Neural cell (in vitro differentiated cells): ENCODE results near the gene ISL2. TPM values are rescaled to one million over a fixed set of nuclear protein-coding genes. Genes with fewer than 3 reads are reported as not detected.

ENCODE experiments used
- H2AFZ ChIP-seq: fragments of 200-600, 300-800 bp; sonication (generic), shearing (Covaris generic); 2 replicates; pipeline ENCODE4 v1.6.0; 2014; ENCODE audit warnings: low read depth, mild to moderate bottlenecking, antibody characterized with exemption, low read length, moderate library complexity
- H3F3A ChIP-seq: fragments of 200-600 bp; shearing (Covaris generic); 2 replicates; pipeline ENCODE4 v1.6.1; 2016; ENCODE audit warnings: mild to moderate bottlenecking, moderate library complexity, mixed read lengths, antibody characterized with exemption, low read length; ENCODE audit not compliant: insufficient read depth, poor library complexity, severe bottlenecking
- H3K27ac ChIP-seq: fragments of 200-600, 300-800 bp; sonication (generic), shearing (Covaris generic); 2 replicates; pipeline ENCODE4 v1.5.1; 2014; ENCODE audit warnings: mild to moderate bottlenecking, low read length, moderate library complexity
- H3K27me3 ChIP-seq: fragments of 300-800, 200-600 bp; sonication (generic), shearing (Covaris generic); 2 replicates; pipeline ENCODE4 v1.6.0; 2014; ENCODE audit warnings: mild to moderate bottlenecking, low read depth, low read length, moderate library complexity; ENCODE audit not compliant: insufficient read depth
- H3K36me3 ChIP-seq: fragments of 300-800, 200-600 bp; sonication (generic), shearing (Covaris generic); 2 replicates; pipeline ENCODE4 v1.5.1; 2014; ENCODE audit warnings: mild to moderate bottlenecking, antibody characterized with exemption, low read length, moderate library complexity; ENCODE audit not compliant: insufficient read depth
- H3K4me2 ChIP-seq: fragments of 300-800, 200-600 bp; sonication (generic), shearing (Covaris generic); 2 replicates; pipeline ENCODE4 v1.6.0; 2014; ENCODE audit warnings: mild to moderate bottlenecking, low read length
- H3K4me3 ChIP-seq: fragments of 300-800, 200-600 bp; sonication (generic), shearing (Covaris generic); 2 replicates; pipeline ENCODE4 v1.5.1; 2014; ENCODE audit warnings: mild to moderate bottlenecking, low read length, moderate library complexity
- H3K79me2 ChIP-seq: fragments of 200-600 bp; shearing (Covaris generic); replicated peaks from 2 replicates; pipeline ENCODE4 v1.6.0; 2014; ENCODE audit warnings: mild to moderate bottlenecking, low read length, moderate library complexity; ENCODE audit not compliant: insufficient read depth
- H3K9ac ChIP-seq: fragments of 300-800, 200-600 bp; sonication (generic), shearing (Covaris generic); 2 replicates; pipeline ENCODE4 v1.6.1; 2016; ENCODE audit warnings: mild to moderate bottlenecking, low read length, mixed read lengths
- H3K9me2 ChIP-seq: fragments of 200-600 bp; shearing (Covaris generic); 2 replicates; pipeline ENCODE4 v1.6.1; 2016; ENCODE audit warnings: mild to moderate bottlenecking, low read length, mixed read lengths; ENCODE audit not compliant: insufficient read depth
- H3K9me3 ChIP-seq: fragments of 200-600, 300-800 bp; sonication (generic), shearing (Covaris generic); 2 replicates; pipeline ENCODE4 v1.6.1; 2016; ENCODE audit warnings: mild to moderate bottlenecking, mixed run types, low read length, moderate library complexity, mixed read lengths
- H4K20me1 ChIP-seq: fragments of 200-600 bp; shearing (Covaris generic); 2 replicates; pipeline ENCODE4 v1.6.1; 2016; ENCODE audit warnings: mild to moderate bottlenecking, mixed run types; ENCODE audit not compliant: insufficient read depth
- EP300 ChIP-seq: fragments of 450-650 bp; conservative IDR thresholded peaks from 2 replicates; pipeline ENCODE4 v1.6.1; 2014; ENCODE audit warnings: antibody characterized with exemption, mild to moderate bottlenecking, moderate library complexity; ENCODE audit not compliant: poor library complexity, severe bottlenecking
- EZH2 ChIP-seq: fragments of 200-600, 300-800 bp; shearing (Covaris generic), sonication (generic); IDR thresholded peaks from 2 replicates; pipeline ENCODE4 v1.6.1; 2014; ENCODE audit warnings: antibody characterized with exemption, low read length, borderline replicate concordance, mild to moderate bottlenecking; ENCODE audit not compliant: insufficient read depth, poor library complexity, severe bottlenecking
- MXI1 ChIP-seq: fragments of 450-650 bp; conservative IDR thresholded peaks from 2 replicates; pipeline ENCODE4 v1.6.1; 2014; ENCODE audit warnings: antibody characterized with exemption, mild to moderate bottlenecking; ENCODE audit not compliant: poor library complexity, severe bottlenecking
- POLR2AphosphoS5 ChIP-seq: IDR thresholded peaks from 2 replicates; pipeline ENCODE4 v1.6.1; 2012
- RAD21 ChIP-seq: fragments of 450-650 bp; conservative IDR thresholded peaks from 2 replicates; pipeline ENCODE4 v1.6.1; 2014; ENCODE audit warnings: antibody characterized with exemption, mild to moderate bottlenecking, moderate library complexity
- SMC3 ChIP-seq: fragments of 450-650 bp; conservative IDR thresholded peaks from 2 replicates; pipeline ENCODE4 v1.6.1; 2014; ENCODE audit warnings: antibody characterized with exemption, mild to moderate bottlenecking, moderate library complexity; ENCODE audit not compliant: poor library complexity
- TAF1 ChIP-seq: IDR thresholded peaks from 2 replicates; pipeline ENCODE4 v1.6.1; 2012; ENCODE audit warnings: low read depth
- polyA plus RNA-seq: library from polyadenylated mRNA; depleted of rRNA; stranded (reverse); fragments of >200 nt; gene quantifications from 2 replicates; pipeline ENCODE4 v1.2.3, GENCODE V29; 2014
- TF ChIP-seq, protein P1 (sequence below): IDR thresholded peaks from 2 replicates; pipeline ENCODE4 v1.6.1; 2012; ENCODE audit warnings: borderline replicate concordance
- TF ChIP-seq, protein P2 (sequence below): fragments of 450-650 bp; IDR thresholded peaks from 2 replicates; pipeline ENCODE4 v1.5.1; 2014; ENCODE audit warnings: antibody characterized with exemption, mild to moderate bottlenecking, moderate library complexity; ENCODE audit not compliant: poor library complexity, severe bottlenecking

Gene ISL2
- polyA plus RNA-seq, 1 donor from 2014 or later, result not detected

DNA sequence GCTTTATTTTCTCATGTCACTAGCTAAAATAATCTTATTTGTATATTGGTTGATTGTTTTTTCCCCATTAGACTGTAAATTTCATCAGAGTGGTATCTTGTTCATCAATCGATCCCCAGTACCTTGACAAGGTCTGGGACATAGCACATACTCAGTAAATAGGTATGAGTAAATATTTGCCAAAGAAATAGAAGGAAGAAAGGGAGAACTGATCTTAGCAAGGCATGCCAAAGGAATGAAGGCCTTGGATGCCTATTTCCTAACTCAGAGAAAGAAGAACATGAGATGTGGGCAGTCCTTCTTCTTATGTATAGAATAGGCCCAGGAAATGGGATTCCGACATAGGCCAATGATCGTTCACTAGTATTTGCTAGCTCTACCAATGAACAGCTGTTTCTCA, 54.7 kb downstream of the ISL2 start:
- TF ChIP-seq RAD21 (no peak), TAF1 (no peak), EP300 (no peak), MXI1 (no peak), POLR2AphosphoS5 (no peak), SMC3 (no peak), EZH2 (no peak)
- TF ChIP-seq, protein P1, sequence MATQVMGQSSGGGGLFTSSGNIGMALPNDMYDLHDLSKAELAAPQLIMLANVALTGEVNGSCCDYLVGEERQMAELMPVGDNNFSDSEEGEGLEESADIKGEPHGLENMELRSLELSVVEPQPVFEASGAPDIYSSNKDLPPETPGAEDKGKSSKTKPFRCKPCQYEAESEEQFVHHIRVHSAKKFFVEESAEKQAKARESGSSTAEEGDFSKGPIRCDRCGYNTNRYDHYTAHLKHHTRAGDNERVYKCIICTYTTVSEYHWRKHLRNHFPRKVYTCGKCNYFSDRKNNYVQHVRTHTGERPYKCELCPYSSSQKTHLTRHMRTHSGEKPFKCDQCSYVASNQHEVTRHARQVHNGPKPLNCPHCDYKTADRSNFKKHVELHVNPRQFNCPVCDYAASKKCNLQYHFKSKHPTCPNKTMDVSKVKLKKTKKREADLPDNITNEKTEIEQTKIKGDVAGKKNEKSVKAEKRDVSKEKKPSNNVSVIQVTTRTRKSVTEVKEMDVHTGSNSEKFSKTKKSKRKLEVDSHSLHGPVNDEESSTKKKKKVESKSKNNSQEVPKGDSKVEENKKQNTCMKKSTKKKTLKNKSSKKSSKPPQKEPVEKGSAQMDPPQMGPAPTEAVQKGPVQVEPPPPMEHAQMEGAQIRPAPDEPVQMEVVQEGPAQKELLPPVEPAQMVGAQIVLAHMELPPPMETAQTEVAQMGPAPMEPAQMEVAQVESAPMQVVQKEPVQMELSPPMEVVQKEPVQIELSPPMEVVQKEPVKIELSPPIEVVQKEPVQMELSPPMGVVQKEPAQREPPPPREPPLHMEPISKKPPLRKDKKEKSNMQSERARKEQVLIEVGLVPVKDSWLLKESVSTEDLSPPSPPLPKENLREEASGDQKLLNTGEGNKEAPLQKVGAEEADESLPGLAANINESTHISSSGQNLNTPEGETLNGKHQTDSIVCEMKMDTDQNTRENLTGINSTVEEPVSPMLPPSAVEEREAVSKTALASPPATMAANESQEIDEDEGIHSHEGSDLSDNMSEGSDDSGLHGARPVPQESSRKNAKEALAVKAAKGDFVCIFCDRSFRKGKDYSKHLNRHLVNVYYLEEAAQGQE, result no peak
- TF ChIP-seq, protein P2, sequence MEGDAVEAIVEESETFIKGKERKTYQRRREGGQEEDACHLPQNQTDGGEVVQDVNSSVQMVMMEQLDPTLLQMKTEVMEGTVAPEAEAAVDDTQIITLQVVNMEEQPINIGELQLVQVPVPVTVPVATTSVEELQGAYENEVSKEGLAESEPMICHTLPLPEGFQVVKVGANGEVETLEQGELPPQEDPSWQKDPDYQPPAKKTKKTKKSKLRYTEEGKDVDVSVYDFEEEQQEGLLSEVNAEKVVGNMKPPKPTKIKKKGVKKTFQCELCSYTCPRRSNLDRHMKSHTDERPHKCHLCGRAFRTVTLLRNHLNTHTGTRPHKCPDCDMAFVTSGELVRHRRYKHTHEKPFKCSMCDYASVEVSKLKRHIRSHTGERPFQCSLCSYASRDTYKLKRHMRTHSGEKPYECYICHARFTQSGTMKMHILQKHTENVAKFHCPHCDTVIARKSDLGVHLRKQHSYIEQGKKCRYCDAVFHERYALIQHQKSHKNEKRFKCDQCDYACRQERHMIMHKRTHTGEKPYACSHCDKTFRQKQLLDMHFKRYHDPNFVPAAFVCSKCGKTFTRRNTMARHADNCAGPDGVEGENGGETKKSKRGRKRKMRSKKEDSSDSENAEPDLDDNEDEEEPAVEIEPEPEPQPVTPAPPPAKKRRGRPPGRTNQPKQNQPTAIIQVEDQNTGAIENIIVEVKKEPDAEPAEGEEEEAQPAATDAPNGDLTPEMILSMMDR, result no peak

GRCh38 chr15:76391847-76392246, 55.3 kb downstream of the ISL2 start:
- no peak overlapping the region for H3K4me3 ChIP-seq
- no peaks in the 10 kb centered on the region for H3F3A ChIP-seq
- no peaks in the 10 kb centered on the region for H3K9me2 ChIP-seq
- no peak overlapping the region for H3K4me2 ChIP-seq
- H3K9ac ChIP-seq, result no peak overlapping the region
- no peaks in the 10 kb centered on the region for H4K20me1 ChIP-seq
- H3K79me2 ChIP-seq, result no peaks in the 10 kb centered on the region
- H2AFZ ChIP-seq, result no peak overlapping the region
- H3K27me3 ChIP-seq, result no peaks in the 10 kb centered on the region
- H3K27ac ChIP-seq, result no peak overlapping the region
- H3K36me3 ChIP-seq, result no peaks in the 10 kb centered on the region
- H3K9me3 ChIP-seq, result no peaks in the 10 kb centered on the region
- TF ChIP-seq EZH2 (no peak), TAF1 (no peak), RAD21 (no peak), EP300 (no peak)
- TF ChIP-seq, protein P2, result no peak

More for the DNA sequence above, 54.7 kb downstream of the ISL2 start:
- H3K4me2 ChIP-seq, result no peak overlapping the region
- no peaks in the 10 kb centered on the region for H3K27me3 ChIP-seq
- no peak overlapping the region for H3K4me3 ChIP-seq
- no peak overlapping the region for H3K27ac ChIP-seq
- H3K9me2 ChIP-seq, result no peaks in the 10 kb centered on the region
- H4K20me1 ChIP-seq, result no peaks in the 10 kb centered on the region
- no peak overlapping the region for H2AFZ ChIP-seq
- no peaks in the 10 kb centered on the region for H3K79me2 ChIP-seq
- no peaks in the 10 kb centered on the region for H3K36me3 ChIP-seq
- H3K9ac ChIP-seq, result no peak overlapping the region
- no peaks in the 10 kb centered on the region for H3K9me3 ChIP-seq
- H3F3A ChIP-seq, result no peaks in the 10 kb centered on the region

Other genes with a start within 250 kb of the ISL2 start
- gene ETFA, start 25.3 kb upstream of the ISL2 start, polyA plus RNA-seq, result 145 and 147 TPM in 2 replicates